H1 (cell line): Measurements from ENCODE around the gene CACNA2D4. TPM values are rescaled to one million over a fixed set of nuclear protein-coding genes. Genes with fewer than 3 reads are reported as not detected.

Experiments used
- CBX5 ChIP-seq: fragments of 300-800, 300-1000 bp; sonication (generic); IDR thresholded peaks from 2 replicates; pipeline ENCODE4 v1.7.1; 2016; ENCODE audit warnings: antibody characterized with exemption, low read length, low read depth
- CREB1 ChIP-seq: IDR thresholded peaks from 2 replicates; pipeline ENCODE4 v1.6.1; 2012; ENCODE audit warnings: inconsistent platforms
- EP300 ChIP-seq, 2 experiments: IDR thresholded peaks; 1 replicate in 1 of 2; 2 replicates in 1 of 2; pipeline ENCODE4 v1.6.1; 2011 to 2012; ENCODE audit warnings: low read depth in 2 of 2, low read length in 2 of 2, mild to moderate bottlenecking in 2 of 2, borderline replicate concordance in 1 of 2, inconsistent platforms in 1 of 2, moderate library complexity in 1 of 2
- JUN ChIP-seq: IDR thresholded peaks from 2 replicates; pipeline ENCODE4 v1.6.1; 2011; ENCODE audit warnings: low read depth, mild to moderate bottlenecking, improper control_type of control experiment, low read length
- KDM1A ChIP-seq: fragments of 200-600, 300-600 bp; sonication (generic); IDR thresholded peaks from 2 replicates; pipeline ENCODE4 v1.7.1; 2016; ENCODE audit warnings: mild to moderate bottlenecking, low read length, borderline replicate concordance
- KDM4A ChIP-seq: IDR thresholded peaks from one replicate; pipeline ENCODE4 v1.7.1; 2012; ENCODE audit warnings: low read depth, mild to moderate bottlenecking, moderate library complexity, low read length, inconsistent platforms; ENCODE audit not compliant: severe bottlenecking
- RAD21 ChIP-seq, 2 experiments: IDR thresholded peaks in 1 of 2; conservative IDR thresholded peaks in 1 of 2; 2 replicates each; pipeline ENCODE4 v1.6.1; 2011; ENCODE audit warnings: low read depth in 2 of 2, low read length in 2 of 2, improper control_type of control experiment in 1 of 2, inconsistent platforms in 1 of 2, mild to moderate bottlenecking in 1 of 2, moderate library complexity in 1 of 2
- SIRT6 ChIP-seq: IDR thresholded peaks from one replicate; pipeline ENCODE4 v1.7.1; 2012; ENCODE audit warnings: low read length, inconsistent platforms
- SP2 ChIP-seq: IDR thresholded peaks from 2 replicates; pipeline ENCODE4 v1.6.1; 2012; ENCODE audit warnings: mild to moderate bottlenecking, low read length, inconsistent platforms
- TCF12 ChIP-seq: IDR thresholded peaks from 2 replicates; pipeline ENCODE4 v1.6.1; 2011; ENCODE audit warnings: low read depth, mild to moderate bottlenecking, low read length
- TEAD4 ChIP-seq: IDR thresholded peaks from 2 replicates; pipeline ENCODE4 v1.6.1; 2012; ENCODE audit warnings: low read depth, low read length, inconsistent platforms, mixed read lengths
- polyA plus RNA-seq, 7 experiments: library from polyadenylated mRNA; depleted of rRNA in 3 of 7; stranded (reverse) in 5 of 7; unstranded in 2 of 7; fragments of >200 nt in 5 of 7; fragments of 200-250 nt in 2 of 7; gene quantifications; 1 replicate in 5 of 7; 2 replicates in 1 of 7; 4 replicates in 1 of 7; pipeline versions ENCODE4 v1.2.1 to v1.2.3, GENCODE V29; 2011 to 2013; ENCODE audit warnings: missing spikeins in 2 of 7, mixed read lengths in 2 of 7
- total RNA-seq: library from RNA; stranded (reverse); fragmentation: NEBNext Ultra II Directional; extraction: Animal tissue kit (Norgen Biotek cat#: 25700); gene quantifications from 2 replicates; pipeline ENCODE4 v1.2.1, GENCODE V29; 2021
- TF ChIP-seq, protein P1 (sequence below): fragments of 300-600 bp; sonication (generic); IDR thresholded peaks from 2 replicates; pipeline ENCODE4 v1.7.1; 2012; ENCODE audit warnings: low read length, moderate library complexity, mild to moderate bottlenecking, inconsistent platforms; ENCODE audit not compliant: insufficient replicate concordance

The CACNA2D4 gene
- total and polyA plus RNA-seq, 2 of the 8 experiments (the other 6 are each of a cell fraction or from before 2014, with no cell fraction given): 0.44 to 0.88 TPM

DNA sequence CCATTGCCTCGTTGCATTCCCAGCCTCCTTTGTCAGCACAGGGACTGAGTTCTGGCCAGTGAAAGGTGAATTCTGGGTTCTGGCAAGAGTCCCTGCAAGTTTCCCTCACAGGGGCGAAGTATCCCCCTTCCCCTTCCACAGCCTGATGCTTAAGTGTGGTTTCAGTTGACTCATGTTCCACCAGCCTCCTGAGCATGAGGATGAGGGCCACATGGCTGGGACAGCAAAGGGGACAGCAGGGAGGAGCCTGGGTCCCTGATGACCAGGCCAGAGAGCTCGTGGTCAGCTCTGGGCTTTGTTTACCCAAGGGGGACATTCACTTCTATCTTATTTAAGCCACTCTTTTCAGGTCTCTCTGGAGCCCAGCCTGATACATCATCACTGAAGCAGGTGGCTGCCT is 36.5 kb downstream of the CACNA2D4 start (continued):
- TF ChIP-seq, protein P1, sequence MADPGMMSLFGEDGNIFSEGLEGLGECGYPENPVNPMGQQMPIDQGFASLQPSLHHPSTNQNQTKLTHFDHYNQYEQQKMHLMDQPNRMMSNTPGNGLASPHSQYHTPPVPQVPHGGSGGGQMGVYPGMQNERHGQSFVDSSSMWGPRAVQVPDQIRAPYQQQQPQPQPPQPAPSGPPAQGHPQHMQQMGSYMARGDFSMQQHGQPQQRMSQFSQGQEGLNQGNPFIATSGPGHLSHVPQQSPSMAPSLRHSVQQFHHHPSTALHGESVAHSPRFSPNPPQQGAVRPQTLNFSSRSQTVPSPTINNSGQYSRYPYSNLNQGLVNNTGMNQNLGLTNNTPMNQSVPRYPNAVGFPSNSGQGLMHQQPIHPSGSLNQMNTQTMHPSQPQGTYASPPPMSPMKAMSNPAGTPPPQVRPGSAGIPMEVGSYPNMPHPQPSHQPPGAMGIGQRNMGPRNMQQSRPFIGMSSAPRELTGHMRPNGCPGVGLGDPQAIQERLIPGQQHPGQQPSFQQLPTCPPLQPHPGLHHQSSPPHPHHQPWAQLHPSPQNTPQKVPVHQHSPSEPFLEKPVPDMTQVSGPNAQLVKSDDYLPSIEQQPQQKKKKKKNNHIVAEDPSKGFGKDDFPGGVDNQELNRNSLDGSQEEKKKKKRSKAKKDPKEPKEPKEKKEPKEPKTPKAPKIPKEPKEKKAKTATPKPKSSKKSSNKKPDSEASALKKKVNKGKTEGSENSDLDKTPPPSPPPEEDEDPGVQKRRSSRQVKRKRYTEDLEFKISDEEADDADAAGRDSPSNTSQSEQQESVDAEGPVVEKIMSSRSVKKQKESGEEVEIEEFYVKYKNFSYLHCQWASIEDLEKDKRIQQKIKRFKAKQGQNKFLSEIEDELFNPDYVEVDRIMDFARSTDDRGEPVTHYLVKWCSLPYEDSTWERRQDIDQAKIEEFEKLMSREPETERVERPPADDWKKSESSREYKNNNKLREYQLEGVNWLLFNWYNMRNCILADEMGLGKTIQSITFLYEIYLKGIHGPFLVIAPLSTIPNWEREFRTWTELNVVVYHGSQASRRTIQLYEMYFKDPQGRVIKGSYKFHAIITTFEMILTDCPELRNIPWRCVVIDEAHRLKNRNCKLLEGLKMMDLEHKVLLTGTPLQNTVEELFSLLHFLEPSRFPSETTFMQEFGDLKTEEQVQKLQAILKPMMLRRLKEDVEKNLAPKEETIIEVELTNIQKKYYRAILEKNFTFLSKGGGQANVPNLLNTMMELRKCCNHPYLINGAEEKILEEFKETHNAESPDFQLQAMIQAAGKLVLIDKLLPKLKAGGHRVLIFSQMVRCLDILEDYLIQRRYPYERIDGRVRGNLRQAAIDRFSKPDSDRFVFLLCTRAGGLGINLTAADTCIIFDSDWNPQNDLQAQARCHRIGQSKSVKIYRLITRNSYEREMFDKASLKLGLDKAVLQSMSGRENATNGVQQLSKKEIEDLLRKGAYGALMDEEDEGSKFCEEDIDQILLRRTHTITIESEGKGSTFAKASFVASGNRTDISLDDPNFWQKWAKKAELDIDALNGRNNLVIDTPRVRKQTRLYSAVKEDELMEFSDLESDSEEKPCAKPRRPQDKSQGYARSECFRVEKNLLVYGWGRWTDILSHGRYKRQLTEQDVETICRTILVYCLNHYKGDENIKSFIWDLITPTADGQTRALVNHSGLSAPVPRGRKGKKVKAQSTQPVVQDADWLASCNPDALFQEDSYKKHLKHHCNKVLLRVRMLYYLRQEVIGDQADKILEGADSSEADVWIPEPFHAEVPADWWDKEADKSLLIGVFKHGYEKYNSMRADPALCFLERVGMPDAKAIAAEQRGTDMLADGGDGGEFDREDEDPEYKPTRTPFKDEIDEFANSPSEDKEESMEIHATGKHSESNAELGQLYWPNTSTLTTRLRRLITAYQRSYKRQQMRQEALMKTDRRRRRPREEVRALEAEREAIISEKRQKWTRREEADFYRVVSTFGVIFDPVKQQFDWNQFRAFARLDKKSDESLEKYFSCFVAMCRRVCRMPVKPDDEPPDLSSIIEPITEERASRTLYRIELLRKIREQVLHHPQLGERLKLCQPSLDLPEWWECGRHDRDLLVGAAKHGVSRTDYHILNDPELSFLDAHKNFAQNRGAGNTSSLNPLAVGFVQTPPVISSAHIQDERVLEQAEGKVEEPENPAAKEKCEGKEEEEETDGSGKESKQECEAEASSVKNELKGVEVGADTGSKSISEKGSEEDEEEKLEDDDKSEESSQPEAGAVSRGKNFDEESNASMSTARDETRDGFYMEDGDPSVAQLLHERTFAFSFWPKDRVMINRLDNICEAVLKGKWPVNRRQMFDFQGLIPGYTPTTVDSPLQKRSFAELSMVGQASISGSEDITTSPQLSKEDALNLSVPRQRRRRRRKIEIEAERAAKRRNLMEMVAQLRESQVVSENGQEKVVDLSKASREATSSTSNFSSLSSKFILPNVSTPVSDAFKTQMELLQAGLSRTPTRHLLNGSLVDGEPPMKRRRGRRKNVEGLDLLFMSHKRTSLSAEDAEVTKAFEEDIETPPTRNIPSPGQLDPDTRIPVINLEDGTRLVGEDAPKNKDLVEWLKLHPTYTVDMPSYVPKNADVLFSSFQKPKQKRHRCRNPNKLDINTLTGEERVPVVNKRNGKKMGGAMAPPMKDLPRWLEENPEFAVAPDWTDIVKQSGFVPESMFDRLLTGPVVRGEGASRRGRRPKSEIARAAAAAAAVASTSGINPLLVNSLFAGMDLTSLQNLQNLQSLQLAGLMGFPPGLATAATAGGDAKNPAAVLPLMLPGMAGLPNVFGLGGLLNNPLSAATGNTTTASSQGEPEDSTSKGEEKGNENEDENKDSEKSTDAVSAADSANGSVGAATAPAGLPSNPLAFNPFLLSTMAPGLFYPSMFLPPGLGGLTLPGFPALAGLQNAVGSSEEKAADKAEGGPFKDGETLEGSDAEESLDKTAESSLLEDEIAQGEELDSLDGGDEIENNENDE: no peak
- TF ChIP-seq KDM1A: no peak
- no peak for TF ChIP-seq RAD21 (IDR thresholded peaks at IDR 0.05 in 1 of 2, conservative IDR thresholded peaks at IDR 0.05 in 1 of 2; ENCODE audit: low read depth in 2 of 2, low read length in 2 of 2)
- TF ChIP-seq CREB1: no peak
- TF ChIP-seq TEAD4: no peak
- TF ChIP-seq SP2: no peak
- no peak for TF ChIP-seq EP300 (IDR thresholded peaks at IDR 0.05; ENCODE audit: borderline replicate concordance in 1 of 2, low read depth in 2 of 2, low read length in 2 of 2)
- TF ChIP-seq TCF12: no peak
- TF ChIP-seq CBX5: no peak
- TF ChIP-seq JUN: no peak
- TF ChIP-seq KDM4A: no peak
- no peak for TF ChIP-seq SIRT6
